ENCODE data around the gene NR2F1-AS1. TPM values are rescaled to one million over a fixed set of nuclear protein-coding genes. Genes with fewer than 3 reads are reported as not detected.

The NR2F1-AS1 gene
- total RNA-seq, 4 donors from 2014 or later = 0.35 to 9.1 (median 3.2) TPM

DNA sequence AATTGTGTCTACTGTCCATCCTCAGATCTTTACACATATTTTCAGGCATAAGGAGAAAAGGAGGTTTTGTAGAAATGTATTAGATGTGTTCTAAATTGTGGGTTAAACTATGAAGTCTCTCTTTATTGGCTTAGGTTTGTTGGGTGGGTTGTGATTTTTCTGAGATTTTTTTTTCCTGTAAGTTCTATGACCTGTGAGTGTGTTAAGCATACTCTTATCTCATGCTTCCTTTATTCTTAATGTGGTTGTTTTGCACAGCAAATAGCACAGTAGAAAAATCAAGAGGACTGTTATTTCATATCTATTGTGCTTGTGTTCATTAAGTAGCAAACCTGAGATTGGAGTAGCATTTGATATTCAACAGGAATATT is 25.3 kb upstream of the NR2F1-AS1 start:
- H3K27ac ChIP-seq = no peak overlapping the region
- H3K4me1 ChIP-seq = peaks cover 0 to 13% (median 2%) of the 10 kb centered on the region in 4 donors
- H3K27me3 ChIP-seq = peaks cover 0 to 47% of the 10 kb centered on the region in 2 donors
- H3K4me3 ChIP-seq = no peak overlapping the region
- no peak for DNase-seq
- H3K36me3 ChIP-seq = no peaks in the 10 kb centered on the region
- no peaks in the 10 kb centered on the region for H3K9me3 ChIP-seq
- TF ChIP-seq, protein P1, sequence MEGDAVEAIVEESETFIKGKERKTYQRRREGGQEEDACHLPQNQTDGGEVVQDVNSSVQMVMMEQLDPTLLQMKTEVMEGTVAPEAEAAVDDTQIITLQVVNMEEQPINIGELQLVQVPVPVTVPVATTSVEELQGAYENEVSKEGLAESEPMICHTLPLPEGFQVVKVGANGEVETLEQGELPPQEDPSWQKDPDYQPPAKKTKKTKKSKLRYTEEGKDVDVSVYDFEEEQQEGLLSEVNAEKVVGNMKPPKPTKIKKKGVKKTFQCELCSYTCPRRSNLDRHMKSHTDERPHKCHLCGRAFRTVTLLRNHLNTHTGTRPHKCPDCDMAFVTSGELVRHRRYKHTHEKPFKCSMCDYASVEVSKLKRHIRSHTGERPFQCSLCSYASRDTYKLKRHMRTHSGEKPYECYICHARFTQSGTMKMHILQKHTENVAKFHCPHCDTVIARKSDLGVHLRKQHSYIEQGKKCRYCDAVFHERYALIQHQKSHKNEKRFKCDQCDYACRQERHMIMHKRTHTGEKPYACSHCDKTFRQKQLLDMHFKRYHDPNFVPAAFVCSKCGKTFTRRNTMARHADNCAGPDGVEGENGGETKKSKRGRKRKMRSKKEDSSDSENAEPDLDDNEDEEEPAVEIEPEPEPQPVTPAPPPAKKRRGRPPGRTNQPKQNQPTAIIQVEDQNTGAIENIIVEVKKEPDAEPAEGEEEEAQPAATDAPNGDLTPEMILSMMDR (IDR thresholded peaks at IDR 0.05) = no peak
- TF ChIP-seq POLR2A (IDR thresholded peaks at IDR 0.05) = no peak

DNA sequence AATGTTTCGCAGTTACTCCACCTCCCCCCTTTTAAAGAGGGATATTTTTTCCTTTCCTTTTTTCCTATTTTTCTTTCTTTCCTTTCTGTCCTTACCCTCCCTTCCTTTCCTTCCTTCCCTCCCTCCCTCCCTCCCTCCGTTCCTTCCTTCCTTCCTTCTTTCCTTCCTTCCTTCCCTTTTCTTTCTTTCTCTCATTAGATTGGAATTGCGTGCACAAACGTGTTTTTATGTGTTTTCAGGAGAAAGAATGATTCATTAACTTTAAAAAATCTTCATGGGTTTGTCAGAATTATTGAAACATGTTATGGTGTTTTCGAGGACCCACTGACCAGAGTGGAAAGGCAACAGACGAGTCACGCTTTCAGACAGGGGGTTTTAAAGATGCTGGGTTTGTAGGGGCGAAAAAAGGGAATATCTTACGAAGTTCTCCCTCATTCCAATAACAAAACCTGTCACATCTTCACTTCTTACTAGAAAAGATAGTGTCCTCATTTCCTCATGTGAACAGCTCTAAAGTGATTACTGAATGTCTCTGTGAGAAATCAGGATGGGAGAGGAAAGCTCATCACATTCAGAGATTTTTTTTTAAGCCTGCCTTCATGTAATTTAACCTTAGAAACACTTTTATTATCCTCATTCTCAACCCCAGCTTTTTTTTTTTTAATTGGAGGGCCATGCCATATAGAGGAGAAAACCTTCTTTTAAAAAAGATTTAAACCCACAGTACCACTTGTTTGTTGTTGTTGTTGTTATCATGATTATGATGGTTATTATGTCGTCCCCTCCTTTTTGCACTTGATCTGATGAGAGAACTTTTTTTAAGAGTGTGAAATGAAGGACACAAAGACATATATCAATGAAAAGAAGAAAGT is 23.9 kb upstream of the NR2F1-AS1 start:
- DNase-seq = no peak
- H3K4me1 ChIP-seq = peaks cover 0 to 13% (median 2%) of the 10 kb centered on the region in 4 donors
- no peak overlapping the region for H3K27ac ChIP-seq
- TF ChIP-seq, protein P1 (IDR thresholded peaks at IDR 0.05) = no peak
- no peak for TF ChIP-seq POLR2A (IDR thresholded peaks at IDR 0.05)
- no peaks in the 10 kb centered on the region for H3K9me3 ChIP-seq
- H3K4me3 ChIP-seq = no peak overlapping the region
- H3K36me3 ChIP-seq = no peaks in the 10 kb centered on the region
- peaks cover 0 to 43% of the 10 kb centered on the region in 2 donors for H3K27me3 ChIP-seq

DNA sequence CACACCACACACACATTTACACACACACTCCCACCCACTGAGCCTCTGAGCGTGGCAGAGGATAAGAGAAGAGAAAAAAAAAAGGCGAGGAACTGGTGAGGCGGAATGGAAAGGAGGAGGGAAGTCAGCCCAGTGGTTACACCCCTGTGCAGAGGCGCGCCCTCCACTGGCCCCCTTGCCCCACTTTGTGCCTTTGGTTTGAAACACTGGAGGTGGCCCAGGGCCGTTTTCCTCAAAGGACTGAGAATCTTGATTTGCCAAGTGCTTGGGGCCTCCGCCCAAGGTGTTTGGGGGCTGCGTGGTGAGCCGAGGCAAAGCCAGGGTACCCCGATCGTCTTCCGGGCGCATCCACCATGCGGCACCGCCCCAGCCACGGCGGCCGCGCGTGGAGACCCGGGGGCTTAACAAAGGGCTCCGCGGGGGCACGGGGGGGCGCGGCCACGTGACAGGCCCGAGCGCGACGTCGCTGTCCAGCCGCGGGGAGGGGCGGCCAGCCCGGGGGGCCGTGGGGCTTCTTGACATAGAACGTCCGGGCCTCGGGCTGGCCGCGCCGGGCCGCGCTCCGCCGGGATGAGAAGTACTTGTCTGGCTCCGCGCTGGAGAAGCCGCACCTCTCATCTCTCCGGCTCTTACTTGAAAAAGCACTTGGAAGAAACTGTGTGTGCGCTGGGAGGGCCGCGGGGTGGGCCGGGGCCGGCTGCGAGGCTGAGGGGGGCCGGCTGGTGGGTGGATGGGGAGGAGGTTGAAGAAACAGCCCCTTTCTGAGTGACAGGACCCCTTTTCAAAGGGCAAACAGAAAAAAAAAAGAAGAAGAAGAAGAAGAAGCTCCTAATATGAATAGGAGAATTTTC is 23.0 kb upstream of the NR2F1-AS1 start:
- H3K4me3 ChIP-seq = peak overlapping the region in 1 of 4 donors; percentile 24
- H3K36me3 ChIP-seq = no peaks in the 10 kb centered on the region
- no peak for DNase-seq
- peaks cover 0 to 48% of the 10 kb centered on the region in 2 donors for H3K27me3 ChIP-seq
- peaks cover 0 to 13% (median 2%) of the 10 kb centered on the region in 4 donors for H3K4me1 ChIP-seq
- H3K27ac ChIP-seq = no peak overlapping the region
- TF ChIP-seq, protein P1 (IDR thresholded peaks at IDR 0.05) = no peak
- TF ChIP-seq POLR2A (IDR thresholded peaks at IDR 0.05) = no peak
- no peaks in the 10 kb centered on the region for H3K9me3 ChIP-seq

DNA sequence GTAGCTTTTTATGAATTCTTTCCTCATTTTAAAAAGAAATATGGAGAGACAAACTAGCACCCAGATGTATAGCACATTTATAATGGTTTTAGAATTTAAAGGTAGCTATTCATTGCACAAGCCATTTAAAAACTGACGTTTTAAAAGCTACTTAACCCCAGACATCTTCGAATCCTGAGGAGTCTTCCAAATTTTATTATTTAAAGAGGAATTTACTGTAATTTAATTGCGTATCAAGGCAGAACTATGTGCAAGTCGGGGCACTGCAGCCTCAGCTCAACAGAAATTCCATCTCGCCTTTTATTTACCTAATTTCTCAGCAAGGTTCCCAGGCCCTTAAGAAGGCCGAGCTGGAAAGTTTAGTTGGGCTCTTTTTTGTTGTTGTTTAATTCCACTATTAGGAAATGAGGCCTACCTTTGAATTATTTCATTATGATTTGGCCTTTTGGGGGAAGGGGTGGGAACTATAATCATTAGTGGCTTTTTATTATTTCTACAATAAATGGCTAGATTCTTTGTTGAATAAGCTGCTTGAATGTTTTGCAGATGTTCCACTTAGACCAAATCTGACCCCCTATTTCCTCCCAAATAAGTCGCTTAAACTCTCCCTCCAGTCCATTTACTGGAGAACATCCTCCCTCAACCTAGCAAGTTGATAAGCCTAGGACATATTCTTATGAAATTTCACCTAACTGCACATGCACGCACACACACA is 22.2 kb upstream of the NR2F1-AS1 start:
- TF ChIP-seq POLR2A (IDR thresholded peaks at IDR 0.05) = no peak
- TF ChIP-seq, protein P1 (IDR thresholded peaks at IDR 0.05) = no peak
- Histone ChIP-seq H3K27ac (no peak overlapping the region), H3K36me3 (no peaks in the 10 kb centered on the region), H3K27me3 (peaks cover 0 to 55% of the 10 kb centered on the region in 2 donors), H3K4me1 (peaks cover 0 to 13% (median 2%) of the 10 kb centered on the region in 4 donors), H3K4me3 (no peak overlapping the region), H3K9me3 (no peaks in the 10 kb centered on the region)
- DNase-seq = no peak
